ENCODE measurements around the gene XRCC4. TPM values are rescaled to one million over a fixed set of nuclear protein-coding genes. Genes with fewer than 3 reads are reported as not detected.

The XRCC4 gene
- total and polyA plus RNA-seq, 2 of the 13 experiments (the other 11 are each of a cell fraction or from before 2014, with no cell fraction given): 2.8 to 12.6 TPM

DNA sequence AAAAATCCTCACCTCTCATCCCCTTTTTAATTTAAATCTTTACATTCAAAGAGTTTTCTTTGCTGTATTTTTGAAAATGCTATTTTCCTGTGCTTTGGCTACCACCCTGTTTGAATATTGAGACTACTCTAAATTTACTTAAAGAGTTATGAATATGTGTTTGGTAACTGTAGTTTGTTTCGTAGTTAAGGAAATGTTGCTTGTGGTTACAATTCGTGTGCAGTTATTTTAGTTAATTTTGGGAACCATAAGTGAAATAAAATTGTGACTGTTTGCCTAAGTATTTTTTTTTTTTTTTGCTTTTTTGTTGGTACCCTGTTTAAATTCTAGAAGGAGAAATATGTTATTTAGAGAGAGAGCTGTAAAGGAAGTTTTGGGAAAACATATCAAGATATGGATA, 78.7 kb downstream of the XRCC4 start:
- ATAC-seq (no peak), FAIRE-seq (no peak), DNase-seq (ENCODE audit: low spot score) (no peak)
- no peak for TF ChIP-seq HNRNPL (IDR thresholded peaks at IDR 0.05; ENCODE audit: low read depth, low read length)
- TF ChIP-seq, protein P1, sequence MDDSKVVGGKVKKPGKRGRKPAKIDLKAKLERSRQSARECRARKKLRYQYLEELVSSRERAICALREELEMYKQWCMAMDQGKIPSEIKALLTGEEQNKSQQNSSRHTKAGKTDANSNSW (CRISPR knock-in tag; IDR thresholded peaks at IDR 0.05; ENCODE audit: borderline replicate concordance): no peak
- no peak for TF ChIP-seq ZNF850 (CRISPR knock-in tag; conservative IDR thresholded peaks at IDR 0.05)
- no peak for TF ChIP-seq AGO2 (optimal IDR thresholded peaks at IDR 0.05; ENCODE audit: low read depth, low read length)
- TF ChIP-seq, protein P2, sequence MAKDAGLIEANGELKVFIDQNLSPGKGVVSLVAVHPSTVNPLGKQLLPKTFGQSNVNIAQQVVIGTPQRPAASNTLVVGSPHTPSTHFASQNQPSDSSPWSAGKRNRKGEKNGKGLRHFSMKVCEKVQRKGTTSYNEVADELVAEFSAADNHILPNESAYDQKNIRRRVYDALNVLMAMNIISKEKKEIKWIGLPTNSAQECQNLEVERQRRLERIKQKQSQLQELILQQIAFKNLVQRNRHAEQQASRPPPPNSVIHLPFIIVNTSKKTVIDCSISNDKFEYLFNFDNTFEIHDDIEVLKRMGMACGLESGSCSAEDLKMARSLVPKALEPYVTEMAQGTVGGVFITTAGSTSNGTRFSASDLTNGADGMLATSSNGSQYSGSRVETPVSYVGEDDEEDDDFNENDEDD (CRISPR knock-in tag; IDR thresholded peaks at IDR 0.05; ENCODE audit: borderline replicate concordance): no peak
- no peak for TF ChIP-seq MATR3 (CRISPR knock-in tag; IDR thresholded peaks at IDR 0.05)
- no peak for TF ChIP-seq MTF2 (CRISPR knock-in tag; IDR thresholded peaks at IDR 0.05; ENCODE audit: borderline replicate concordance)
- no peak for TF ChIP-seq ATF7-NPFF (CRISPR knock-in tag; IDR thresholded peaks at IDR 0.05; ENCODE audit: low read depth)
- WGBS (ENCODE audit: low lambda C conversion rate): 92% methylated on average over 2 of the region's 2 CpGs
- BruUV-seq (replicated peaks): no TSS peak
- Histone ChIP-seq H2AFZ (ENCODE audit: low read length) (no peak overlapping the region), H3K27me3 (ENCODE audit: control insufficient read depth in 1 of 2, insufficient read depth in 2 of 2, low read length in 2 of 2) (no peaks in the 10 kb centered on the region), H3K36me3 (replicated peaks in 1 of 2; ENCODE audit: control insufficient read depth in 1 of 2, insufficient read depth in 2 of 2, low read length in 2 of 2) (no peaks in the 10 kb centered on the region), H4K20me1 (ENCODE audit: insufficient read depth, low read length) (no peaks in the 10 kb centered on the region), H3K9me3 (ENCODE audit: low read length) (no peaks in the 10 kb centered on the region), H3K4me1 (ENCODE audit: insufficient read depth, low read length) (no peaks in the 10 kb centered on the region), H3K4me2 (ENCODE audit: low read depth, low read length) (no peak overlapping the region), H3K79me2 (ENCODE audit: insufficient read depth, low read length) (no peaks in the 10 kb centered on the region), H3K27ac (ENCODE audit: extremely low read length, insufficient read depth, low read length) (no peak overlapping the region), H3K4me3 (replicated peaks in 1 of 3; ENCODE audit: insufficient read depth in 1 of 3, low read depth in 2 of 3, low read length in 3 of 3) (no peak overlapping the region), H3K9ac (ENCODE audit: insufficient read depth, low read depth, low read length) (no peak overlapping the region)
- ChIA-PET CTCF (ENCODE audit: low intra/inter-chr PET ratio, low total read pairs) (no interaction called here), POLR2A (no interaction called here)
- in situ Hi-C loops (cut with HindIII; ENCODE audit: extremely low pct_ligation_motif_present, low pct_unique_long_range_greater_than_20kb): no loop called here
- intact Hi-C loops (cut with micrococcal nuclease; ENCODE audit: unreplicated experiment): no loop called here

DNA sequence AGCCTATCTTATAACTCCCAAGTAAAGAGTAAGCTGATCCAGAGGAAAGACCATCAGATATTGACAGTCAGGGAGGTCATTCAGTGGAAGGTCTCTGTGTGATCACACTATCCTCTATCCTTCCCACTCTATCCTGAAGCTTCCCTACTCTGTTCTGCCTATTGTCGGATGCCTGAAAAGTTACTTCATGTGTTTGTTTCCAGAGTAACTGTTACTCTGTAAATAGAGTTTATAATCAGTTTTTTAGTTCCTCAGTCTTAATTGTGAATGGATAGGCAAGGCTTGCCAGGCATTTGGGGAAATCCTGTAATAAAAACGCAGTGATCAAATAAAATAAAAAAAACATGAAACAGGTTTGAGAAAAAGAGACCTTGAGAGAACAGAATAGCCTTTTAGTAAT, 79.8 kb downstream of the XRCC4 start:
- ATAC-seq: no peak
- BruUV-seq (replicated peaks): no TSS peak
- POLR2A ChIA-PET: no interaction called here
- intact Hi-C loops (cut with micrococcal nuclease; ENCODE audit: unreplicated experiment) (no loop called here), in situ Hi-C loops (cut with HindIII; ENCODE audit: extremely low pct_ligation_motif_present, low pct_unique_long_range_greater_than_20kb) (no loop called here)
- H3K27ac ChIP-seq (ENCODE audit: extremely low read length, insufficient read depth, low read length): no peak overlapping the region
- CTCF ChIA-PET (ENCODE audit: low intra/inter-chr PET ratio, low total read pairs): no interaction called here
- DNase-seq (ENCODE audit: low spot score): no peak
- no peaks in the 10 kb centered on the region for H3K27me3 ChIP-seq (ENCODE audit: control insufficient read depth in 1 of 2, insufficient read depth in 2 of 2, low read length in 2 of 2)
- no peaks in the 10 kb centered on the region for H3K79me2 ChIP-seq (ENCODE audit: insufficient read depth, low read length)
- no peak overlapping the region for H2AFZ ChIP-seq (ENCODE audit: low read length)
- H4K20me1 ChIP-seq (ENCODE audit: insufficient read depth, low read length): no peaks in the 10 kb centered on the region
- no peak for FAIRE-seq
- H3K4me3 ChIP-seq (replicated peaks in 1 of 3; ENCODE audit: insufficient read depth in 1 of 3, low read depth in 2 of 3, low read length in 3 of 3): no peak overlapping the region
- H3K9me3 ChIP-seq (ENCODE audit: low read length): no peaks in the 10 kb centered on the region
- WGBS (ENCODE audit: low lambda C conversion rate): 69% methylated on average over 2 of the region's 2 CpGs
- H3K4me2 ChIP-seq (ENCODE audit: low read depth, low read length): no peak overlapping the region
- no peaks in the 10 kb centered on the region for H3K36me3 ChIP-seq (replicated peaks in 1 of 2; ENCODE audit: control insufficient read depth in 1 of 2, insufficient read depth in 2 of 2, low read length in 2 of 2)
- H3K4me1 ChIP-seq (ENCODE audit: insufficient read depth, low read length): no peaks in the 10 kb centered on the region
- no peak overlapping the region for H3K9ac ChIP-seq (ENCODE audit: insufficient read depth, low read depth, low read length)
- TF ChIP-seq, protein P3, sequence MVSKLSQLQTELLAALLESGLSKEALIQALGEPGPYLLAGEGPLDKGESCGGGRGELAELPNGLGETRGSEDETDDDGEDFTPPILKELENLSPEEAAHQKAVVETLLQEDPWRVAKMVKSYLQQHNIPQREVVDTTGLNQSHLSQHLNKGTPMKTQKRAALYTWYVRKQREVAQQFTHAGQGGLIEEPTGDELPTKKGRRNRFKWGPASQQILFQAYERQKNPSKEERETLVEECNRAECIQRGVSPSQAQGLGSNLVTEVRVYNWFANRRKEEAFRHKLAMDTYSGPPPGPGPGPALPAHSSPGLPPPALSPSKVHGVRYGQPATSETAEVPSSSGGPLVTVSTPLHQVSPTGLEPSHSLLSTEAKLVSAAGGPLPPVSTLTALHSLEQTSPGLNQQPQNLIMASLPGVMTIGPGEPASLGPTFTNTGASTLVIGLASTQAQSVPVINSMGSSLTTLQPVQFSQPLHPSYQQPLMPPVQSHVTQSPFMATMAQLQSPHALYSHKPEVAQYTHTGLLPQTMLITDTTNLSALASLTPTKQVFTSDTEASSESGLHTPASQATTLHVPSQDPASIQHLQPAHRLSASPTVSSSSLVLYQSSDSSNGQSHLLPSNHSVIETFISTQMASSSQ (IDR thresholded peaks at IDR 0.05; ENCODE audit: low read depth): no peak
- TF ChIP-seq, protein P3 (CRISPR knock-in tag; IDR thresholded peaks at IDR 0.05; ENCODE audit: borderline replicate concordance): no peak
- no peak for TF ChIP-seq ZNF766 (CRISPR knock-in tag; IDR thresholded peaks at IDR 0.05; ENCODE audit: borderline replicate concordance)
- TF ChIP-seq, protein P4, sequence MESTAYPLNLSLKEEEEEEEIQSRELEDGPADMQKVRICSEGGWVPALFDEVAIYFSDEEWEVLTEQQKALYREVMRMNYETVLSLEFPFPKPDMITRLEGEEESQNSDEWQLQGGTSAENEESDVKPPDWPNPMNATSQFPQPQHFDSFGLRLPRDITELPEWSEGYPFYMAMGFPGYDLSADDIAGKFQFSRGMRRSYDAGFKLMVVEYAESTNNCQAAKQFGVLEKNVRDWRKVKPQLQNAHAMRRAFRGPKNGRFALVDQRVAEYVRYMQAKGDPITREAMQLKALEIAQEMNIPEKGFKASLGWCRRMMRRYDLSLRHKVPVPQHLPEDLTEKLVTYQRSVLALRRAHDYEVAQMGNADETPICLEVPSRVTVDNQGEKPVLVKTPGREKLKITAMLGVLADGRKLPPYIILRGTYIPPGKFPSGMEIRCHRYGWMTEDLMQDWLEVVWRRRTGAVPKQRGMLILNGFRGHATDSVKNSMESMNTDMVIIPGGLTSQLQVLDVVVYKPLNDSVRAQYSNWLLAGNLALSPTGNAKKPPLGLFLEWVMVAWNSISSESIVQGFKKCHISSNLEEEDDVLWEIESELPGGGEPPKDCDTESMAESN (CRISPR knock-in tag; conservative IDR thresholded peaks at IDR 0.05): no peak
